ENCODE data around the gene BUD31.
"Not testable (repeated sequence)": the region's sequence is repeated elsewhere in the genome, so short reads cannot be mapped to it uniquely, and the experiment has no call there.

BUD31 gene

GRCh38 chr7:99408379-99409191 lies at the start of gene BUD31, which contains the start of gene PDAP1:
BUD31 (plus strand) TSS chr7:99408969; CDS start chr7:99411093, 2,124 bp downstream.
PDAP1 (minus strand) TSS chr7:99408597; CDS start chr7:99408548, 49 bp downstream.
- peak; percentile 100 for DNase-seq

GRCh38 chr7:99359465-99360154 lies 49.2 kb upstream of the BUD31 start:
- DNase-seq = no peak

DNA sequence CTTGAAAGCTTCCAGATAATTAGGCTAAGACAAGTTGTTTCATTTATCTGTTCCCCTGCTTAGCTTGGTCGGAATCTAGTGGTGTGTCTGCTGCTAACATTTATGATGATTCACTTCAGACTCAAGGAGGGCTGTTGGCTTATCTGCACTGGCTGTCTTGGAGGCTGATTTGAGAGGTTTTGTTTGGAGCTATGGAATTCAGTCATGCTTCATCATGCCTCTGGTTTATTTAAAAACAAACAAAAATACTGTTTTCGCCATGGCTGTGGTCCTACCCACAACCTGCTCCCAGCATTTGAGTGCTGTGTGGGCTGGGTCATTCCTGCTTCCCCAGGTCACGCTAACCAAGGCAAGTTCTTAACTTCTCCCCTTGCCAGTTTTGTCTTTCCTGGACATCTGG lies 46.0 kb upstream of the BUD31 start:
- DNase-seq = no peak

GRCh38 chr7:99363286-99363685 lies 45.5 kb upstream of the BUD31 start:
- DNase-seq = no peak

GRCh38 chr7:99365318-99366141 lies 43.2 kb upstream of the BUD31 start:
- peak; percentile 63 for DNase-seq

GRCh38 chr7:99366646-99367045 lies 42.1 kb upstream of the BUD31 start:
- DNase-seq = no peak

DNA sequence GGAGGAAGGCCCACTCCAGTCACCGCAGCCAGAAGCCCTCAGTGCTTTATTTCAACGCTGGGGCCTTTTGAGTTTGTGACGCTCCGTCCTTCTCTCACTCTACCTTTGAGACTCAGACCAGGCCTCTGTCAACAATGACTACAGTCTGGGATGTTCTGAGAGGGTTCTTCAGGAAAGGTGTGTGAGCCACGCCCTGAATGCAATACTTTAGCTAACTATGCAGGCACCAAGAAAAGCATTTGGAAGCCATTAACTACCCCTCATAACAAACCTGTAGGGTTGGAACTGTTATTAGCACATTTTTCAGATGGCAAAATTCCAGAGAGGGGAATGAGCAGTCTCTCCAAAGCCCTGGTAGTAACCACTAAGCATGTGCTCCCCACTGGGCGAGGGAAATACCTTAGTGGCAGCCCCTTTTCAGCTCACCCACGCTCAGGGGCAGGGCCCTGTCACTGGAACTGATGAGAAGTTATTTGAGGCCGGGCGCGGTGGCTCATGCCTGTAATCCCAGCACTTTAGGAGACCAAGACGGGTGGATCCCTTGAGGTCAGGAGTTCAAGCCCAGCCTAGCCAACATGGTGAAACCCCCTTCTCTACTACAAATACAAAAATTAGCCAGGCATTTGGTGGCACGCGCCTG lies 39.9 kb upstream of the BUD31 start:
- DNase-seq = no peak

DNA sequence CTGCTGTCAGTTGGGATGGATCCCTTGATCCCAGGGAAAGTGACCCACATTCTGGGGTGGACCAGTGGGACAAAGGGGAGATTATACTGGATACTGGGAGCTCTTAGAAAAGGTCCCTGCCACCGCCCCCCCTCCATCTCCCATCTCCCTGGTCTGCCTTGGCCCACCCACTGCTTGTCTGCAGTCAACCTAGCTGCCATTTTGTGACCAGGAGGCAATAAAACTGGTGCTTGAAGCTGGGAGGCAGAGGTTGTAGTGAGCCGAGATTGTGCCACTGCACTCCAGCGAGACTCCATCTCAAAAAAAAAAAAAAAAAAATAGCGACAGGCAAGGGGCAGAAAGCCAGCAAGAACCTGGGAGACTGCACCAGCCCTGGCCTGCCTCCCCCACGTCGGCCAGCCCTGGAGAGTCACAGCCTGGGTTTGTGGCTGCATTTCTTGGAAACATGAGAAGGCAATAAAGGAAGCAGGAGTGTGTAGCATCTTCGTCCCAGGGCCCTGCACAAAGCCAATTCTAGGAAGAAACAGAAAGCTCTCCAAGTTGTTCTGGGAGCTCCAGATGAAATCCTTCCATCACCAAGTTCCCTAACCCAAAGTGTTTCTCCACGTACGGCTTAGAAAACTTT lies 38.9 kb upstream of the BUD31 start:
- peak; percentile 99 for DNase-seq

DNA sequence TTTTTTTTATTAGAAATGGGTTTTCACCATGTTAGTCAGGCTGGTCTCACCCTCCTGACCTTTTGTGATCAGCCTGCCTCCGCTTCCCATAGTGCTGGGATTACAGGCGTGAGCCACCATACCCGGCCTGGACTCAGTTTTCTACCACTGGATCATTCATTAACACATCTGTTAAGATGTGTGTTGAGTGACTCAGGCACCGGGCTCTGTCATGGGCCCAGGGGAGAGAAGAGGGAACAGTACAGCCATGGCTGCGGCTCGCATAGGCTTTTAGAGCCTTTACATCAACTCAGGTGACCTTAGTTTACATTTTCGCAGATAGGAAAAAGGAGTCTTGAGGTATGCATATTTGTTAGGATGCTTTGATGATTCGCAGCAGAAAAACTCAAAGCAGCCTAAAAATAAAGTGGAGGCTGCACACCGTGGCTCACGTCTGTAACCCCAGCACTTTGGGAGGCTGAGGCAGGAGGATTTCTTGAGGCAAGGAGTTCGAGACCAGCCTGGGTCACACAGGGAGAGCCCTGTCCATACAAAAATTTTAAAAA lies 37.3 kb upstream of the BUD31 start:
- no peak for DNase-seq

- DNase-seq = no peak
Measured at GRCh38 chr7:99372275-99373090, 36.3 kb upstream of the BUD31 start.

DNA sequence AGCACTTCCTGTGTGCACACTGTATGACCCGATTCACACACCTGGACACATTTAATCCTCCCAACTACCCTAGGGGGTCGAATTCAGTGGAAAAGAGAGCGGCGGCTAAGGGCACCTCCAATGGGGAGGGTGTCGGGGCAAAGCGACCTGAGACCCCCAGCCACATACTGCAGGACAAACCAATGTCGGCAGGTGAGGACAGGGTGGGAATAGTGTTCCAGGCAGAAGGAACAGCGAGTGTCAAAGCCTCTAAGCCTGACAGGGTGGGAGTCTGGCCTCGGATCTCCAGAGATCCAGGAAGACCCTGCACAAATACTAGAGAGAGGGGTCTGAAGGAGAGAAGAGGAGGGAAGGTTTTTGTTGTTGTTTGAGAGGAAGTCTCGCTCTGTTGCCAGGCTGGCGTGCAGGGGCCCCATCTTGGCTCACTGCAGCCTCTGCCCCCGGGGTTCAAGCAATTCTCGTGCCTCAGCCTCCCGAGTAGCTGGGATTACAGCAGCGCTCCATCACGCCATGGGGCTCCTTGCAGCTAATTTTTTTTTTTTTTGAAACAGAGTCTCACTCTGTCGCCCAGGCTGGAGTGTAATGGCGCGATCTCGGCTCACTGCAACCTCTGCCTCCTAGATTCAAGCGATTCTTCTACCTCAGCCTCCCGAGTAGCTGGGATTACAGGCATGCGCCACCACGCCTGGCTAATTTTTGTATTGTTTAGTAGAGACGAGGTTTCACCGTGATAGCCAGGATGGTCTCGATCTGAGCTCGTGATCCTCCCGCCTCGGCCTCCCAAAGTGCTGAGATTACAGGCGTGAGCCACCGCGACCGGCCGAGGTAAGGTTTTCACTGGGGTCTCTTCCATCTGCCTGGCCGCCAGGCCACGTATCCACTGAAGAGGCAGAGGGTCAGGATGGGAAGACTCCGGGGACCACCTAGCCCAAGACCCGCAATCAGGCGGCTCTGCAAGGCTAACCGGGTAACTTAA lies 35.4 kb upstream of the BUD31 start:
- DNase-seq = no peak

GRCh38 chr7:99374111-99375064 lies 34.4 kb upstream of the BUD31 start, which contains the start of gene ARPC1B:
ARPC1B (plus strand) TSS chr7:99374730; CDS start chr7:99385715, 10,985 bp downstream.
- peak; percentile 93 for DNase-seq

DNA sequence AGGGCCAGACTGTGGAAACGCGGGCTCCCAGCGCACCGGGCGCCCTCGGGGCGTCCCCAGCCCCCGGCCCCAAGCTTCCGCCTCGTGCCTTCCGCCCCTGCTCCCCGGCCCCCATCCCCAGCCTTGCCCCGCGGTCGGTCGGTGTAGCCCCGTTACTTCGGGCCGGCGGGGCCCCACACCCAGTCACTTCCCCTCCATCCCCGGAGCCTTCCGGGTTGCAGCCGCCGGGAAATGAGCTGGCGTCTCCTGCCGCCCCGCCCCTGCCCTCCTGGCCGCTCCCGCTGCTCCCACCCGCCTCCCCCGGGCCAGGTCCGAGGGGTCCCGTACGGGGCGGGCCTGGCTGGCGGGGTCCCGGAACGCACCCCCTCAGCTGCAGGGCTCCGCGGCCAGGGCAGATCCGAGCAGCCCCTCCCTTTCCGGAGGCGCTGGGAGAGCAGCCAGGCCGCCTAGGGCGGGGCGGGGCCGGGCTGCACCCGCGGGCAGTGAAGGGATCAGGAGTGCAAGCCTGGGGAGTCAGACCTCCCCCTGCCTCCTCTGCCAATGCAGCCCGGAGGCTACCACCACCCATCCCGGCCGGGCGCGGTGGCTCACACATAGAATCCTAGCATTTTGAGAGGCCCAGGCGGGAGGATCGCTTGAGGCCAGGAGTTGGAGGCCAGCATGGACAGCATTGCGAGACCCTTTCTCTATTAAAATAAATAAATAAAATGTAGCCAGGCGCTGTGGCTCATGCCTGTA lies 33.5 kb upstream of the BUD31 start:
- peak; percentile 84 for DNase-seq

DNA sequence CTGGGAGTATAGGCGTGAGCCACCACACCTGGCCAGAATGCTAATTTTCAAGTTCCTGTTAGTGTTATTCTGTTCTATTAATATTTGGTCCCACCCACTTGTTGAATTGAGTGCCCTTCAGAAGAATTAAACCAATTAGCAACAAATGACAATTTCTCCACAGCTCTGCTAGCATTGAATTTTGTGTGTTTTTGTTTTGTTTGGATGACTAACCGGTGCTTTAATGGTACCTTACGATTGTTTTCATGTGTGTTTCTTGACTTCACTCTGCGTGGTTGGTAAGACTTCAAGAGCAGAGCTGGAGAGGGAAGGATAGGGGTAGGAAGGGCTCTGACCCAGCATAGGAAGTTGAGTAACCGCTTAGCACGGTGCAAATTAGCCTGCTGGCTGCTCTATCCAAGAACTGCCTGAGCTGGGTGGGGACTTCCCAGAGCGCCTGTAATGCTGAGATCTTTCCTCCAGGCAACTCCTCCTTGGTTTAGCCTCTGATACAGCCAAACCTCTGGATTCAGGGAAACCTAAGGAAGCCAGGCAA lies 29.7 kb upstream of the BUD31 start:
- peak; percentile 84 for DNase-seq

- not testable (repeated sequence) for DNase-seq
Measured at GRCh38 chr7:99379693-99380031, 29.1 kb upstream of the BUD31 start.

GRCh38 chr7:99380032-99380822 lies 28.5 kb upstream of the BUD31 start:
- peak; percentile 99 for DNase-seq
